Measurements from ENCODE around the gene CDH3.

DNA sequence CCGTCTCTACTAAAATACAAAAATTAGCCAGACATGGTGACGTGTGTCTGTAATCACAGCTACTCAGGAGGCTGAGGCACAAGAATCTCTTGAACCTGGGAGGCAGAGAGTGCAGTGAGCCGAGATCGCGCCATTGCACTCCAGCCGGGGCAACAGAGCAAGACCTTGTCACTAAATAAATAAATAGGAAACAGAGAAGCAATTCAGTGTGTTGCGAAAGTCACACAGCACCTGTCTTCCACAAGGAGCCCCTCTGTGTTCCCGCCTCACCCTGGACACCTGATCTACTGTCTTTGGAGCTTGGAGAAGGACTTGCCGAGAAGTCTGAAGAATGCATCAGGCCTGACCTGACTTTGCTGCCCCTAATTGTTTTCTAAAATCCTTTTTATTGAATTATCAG, 88.5 kb downstream of the CDH3 start:
- TF ChIP-seq, protein P1, sequence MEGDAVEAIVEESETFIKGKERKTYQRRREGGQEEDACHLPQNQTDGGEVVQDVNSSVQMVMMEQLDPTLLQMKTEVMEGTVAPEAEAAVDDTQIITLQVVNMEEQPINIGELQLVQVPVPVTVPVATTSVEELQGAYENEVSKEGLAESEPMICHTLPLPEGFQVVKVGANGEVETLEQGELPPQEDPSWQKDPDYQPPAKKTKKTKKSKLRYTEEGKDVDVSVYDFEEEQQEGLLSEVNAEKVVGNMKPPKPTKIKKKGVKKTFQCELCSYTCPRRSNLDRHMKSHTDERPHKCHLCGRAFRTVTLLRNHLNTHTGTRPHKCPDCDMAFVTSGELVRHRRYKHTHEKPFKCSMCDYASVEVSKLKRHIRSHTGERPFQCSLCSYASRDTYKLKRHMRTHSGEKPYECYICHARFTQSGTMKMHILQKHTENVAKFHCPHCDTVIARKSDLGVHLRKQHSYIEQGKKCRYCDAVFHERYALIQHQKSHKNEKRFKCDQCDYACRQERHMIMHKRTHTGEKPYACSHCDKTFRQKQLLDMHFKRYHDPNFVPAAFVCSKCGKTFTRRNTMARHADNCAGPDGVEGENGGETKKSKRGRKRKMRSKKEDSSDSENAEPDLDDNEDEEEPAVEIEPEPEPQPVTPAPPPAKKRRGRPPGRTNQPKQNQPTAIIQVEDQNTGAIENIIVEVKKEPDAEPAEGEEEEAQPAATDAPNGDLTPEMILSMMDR (IDR thresholded peaks at IDR 0.05), result no peak
- no peak for TF ChIP-seq POLR2A (IDR thresholded peaks at IDR 0.05)

Data from body of pancreas (tissue), 4 donors.